Uterus (tissue), 2 donors: ENCODE results near the gene FCHO2.

Experiments used
- POLR2A ChIP-seq, 2 donors: fragments of 450-650 bp; IDR thresholded peaks; one replicate each; pipeline ENCODE4 v1.6.1; 2016; ENCODE audit warnings: antibody characterized with exemption in 2 of 2, mild to moderate bottlenecking in 1 of 2, moderate library complexity in 1 of 2
- TF ChIP-seq, protein P1 (sequence below), 4 experiments: fragments of 200-600 bp in 2 of 4; fragments of 450-650 bp in 2 of 4; sonication (generic) in 2 of 4; IDR thresholded peaks; one replicate each; pipeline ENCODE4 v1.5.1; 2016 to 2019; ENCODE audit warnings: antibody characterized with exemption in 4 of 4, mild to moderate bottlenecking in 2 of 4, moderate library complexity in 1 of 4

DNA sequence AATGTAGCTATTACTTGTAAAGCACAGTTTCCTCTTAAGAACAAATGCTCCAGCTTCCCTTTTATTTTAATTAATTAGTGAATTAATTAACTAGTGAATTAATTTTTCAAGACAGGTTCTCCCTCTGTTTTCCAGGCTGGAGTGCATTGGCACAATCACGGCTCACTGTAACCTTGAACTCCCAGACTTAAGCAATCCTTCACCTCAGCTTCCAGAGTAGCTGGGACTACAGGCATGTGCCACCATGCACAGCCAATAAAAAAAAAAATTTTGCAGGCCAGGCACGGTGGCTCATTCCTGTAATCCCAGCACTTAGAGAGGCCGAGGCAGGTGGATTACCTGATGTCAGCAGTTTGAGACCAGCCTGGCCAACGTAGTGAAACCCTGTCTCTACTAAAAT lies 44.1 kb downstream of the FCHO2 start:
- TF ChIP-seq, protein P1, sequence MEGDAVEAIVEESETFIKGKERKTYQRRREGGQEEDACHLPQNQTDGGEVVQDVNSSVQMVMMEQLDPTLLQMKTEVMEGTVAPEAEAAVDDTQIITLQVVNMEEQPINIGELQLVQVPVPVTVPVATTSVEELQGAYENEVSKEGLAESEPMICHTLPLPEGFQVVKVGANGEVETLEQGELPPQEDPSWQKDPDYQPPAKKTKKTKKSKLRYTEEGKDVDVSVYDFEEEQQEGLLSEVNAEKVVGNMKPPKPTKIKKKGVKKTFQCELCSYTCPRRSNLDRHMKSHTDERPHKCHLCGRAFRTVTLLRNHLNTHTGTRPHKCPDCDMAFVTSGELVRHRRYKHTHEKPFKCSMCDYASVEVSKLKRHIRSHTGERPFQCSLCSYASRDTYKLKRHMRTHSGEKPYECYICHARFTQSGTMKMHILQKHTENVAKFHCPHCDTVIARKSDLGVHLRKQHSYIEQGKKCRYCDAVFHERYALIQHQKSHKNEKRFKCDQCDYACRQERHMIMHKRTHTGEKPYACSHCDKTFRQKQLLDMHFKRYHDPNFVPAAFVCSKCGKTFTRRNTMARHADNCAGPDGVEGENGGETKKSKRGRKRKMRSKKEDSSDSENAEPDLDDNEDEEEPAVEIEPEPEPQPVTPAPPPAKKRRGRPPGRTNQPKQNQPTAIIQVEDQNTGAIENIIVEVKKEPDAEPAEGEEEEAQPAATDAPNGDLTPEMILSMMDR (IDR thresholded peaks at IDR 0.05), result no peak
- TF ChIP-seq POLR2A (IDR thresholded peaks at IDR 0.05), result no peak
